Lower leg skin (tissue), 4 donors: Measurements from ENCODE around the gene CCDC188. TPM values are rescaled to one million over a fixed set of nuclear protein-coding genes. Genes with fewer than 3 reads are reported as not detected.

ENCODE experiments used
- DNase-seq, 2 donors: peaks; one replicate each; pipeline ENCODE4 v3.0.0-alpha.2; 2019; ENCODE audit warnings: low spot score in 2 of 2
- H3K4me3 ChIP-seq: fragments of 200-600 bp; sonication (generic); 2 replicates; pipeline ENCODE4 v1.5.1; 2017; ENCODE audit warnings: mild to moderate bottlenecking, low read depth; ENCODE audit not compliant: poor library complexity, severe bottlenecking
- CTCF ChIP-seq, 3 donors: fragments of 450-650 bp; IDR thresholded peaks; one replicate each; pipeline ENCODE4 v1.5.1; 2016; ENCODE audit warnings: antibody characterized with exemption in 3 of 3, mild to moderate bottlenecking in 3 of 3, moderate library complexity in 2 of 3
- POLR2A ChIP-seq, 2 donors: fragments of 450-650 bp; IDR thresholded peaks; one replicate each; pipeline ENCODE4 v1.6.1; 2016 to 2017; ENCODE audit warnings: antibody characterized with exemption in 2 of 2, mild to moderate bottlenecking in 1 of 2, moderate library complexity in 1 of 2
- WGBS, 2 donors: methylation state at CpG; one replicate each; pipeline ENCODE4 v1.1.5; 2018; 5-methylcytosine and 5-hydroxymethylcytosine counted together
- intact Hi-C: fragments of 100-400 bp; cut with DNase I; formaldehyde crosslinking; loops from one replicate; pipeline ENCODE4 v1.15.0; 2023; ENCODE audit warnings: low total_unique reads
- total RNA-seq, 4 donors: library from RNA; depleted of rRNA; stranded (reverse); fragments of >200 nt; gene quantifications; one replicate each; pipeline ENCODE4 v1.1.0, GENCODE V29; 2016

CCDC188 gene
- total RNA-seq, 4 donors from 2014 or later, result 0.16 to 2.1 (median 1.7) TPM; not detected in 1

GRCh38 chr22:20191803-20192202 is 40.9 kb upstream of the CCDC188 start:
- intact Hi-C loops, result no loop called here
- TF ChIP-seq CTCF (IDR thresholded peaks at IDR 0.05) (no peak), POLR2A (IDR thresholded peaks at IDR 0.05) (no peak)
- 71 to 76% methylated on average over 8 of the region's 8 CpGs for WGBS, 2 donors
- H3K4me3 ChIP-seq, result no peak overlapping the region
- no peak for DNase-seq

GRCh38 chr22:20191000-20191515 is 40.2 kb upstream of the CCDC188 start:
- no peak for DNase-seq
- WGBS, 2 donors, result 55 to 73% methylated on average over 10 of the region's 10 CpGs
- no peak overlapping the region for H3K4me3 ChIP-seq
- no peak for TF ChIP-seq CTCF (IDR thresholded peaks at IDR 0.05)
- no peak for TF ChIP-seq POLR2A (IDR thresholded peaks at IDR 0.05)
- intact Hi-C loops, result no loop called here

DNA sequence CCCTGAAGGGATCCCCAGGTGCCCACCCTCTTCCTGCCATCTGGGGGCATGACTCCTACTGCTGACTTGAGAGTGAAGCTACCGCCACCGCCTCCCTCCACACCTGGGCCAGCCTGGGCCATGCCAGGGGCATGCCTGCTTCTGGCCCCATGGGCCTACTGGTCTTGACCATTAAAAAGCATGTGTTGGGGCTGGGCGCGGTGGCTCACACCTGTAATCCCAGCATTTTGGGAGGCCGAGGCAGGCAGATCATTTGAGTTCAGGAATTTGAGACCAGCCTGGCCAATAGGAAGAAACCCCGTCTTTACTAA is 37.7 kb upstream of the CCDC188 start:
- TF ChIP-seq POLR2A (IDR thresholded peaks at IDR 0.05) (no peak), CTCF (IDR thresholded peaks at IDR 0.05) (no peak)
- intact Hi-C loops, result no loop called here
- H3K4me3 ChIP-seq, result no peak overlapping the region
- DNase-seq, result no peak
- 98 to 99% methylated on average over 6 of the region's 6 CpGs for WGBS, 2 donors

DNA sequence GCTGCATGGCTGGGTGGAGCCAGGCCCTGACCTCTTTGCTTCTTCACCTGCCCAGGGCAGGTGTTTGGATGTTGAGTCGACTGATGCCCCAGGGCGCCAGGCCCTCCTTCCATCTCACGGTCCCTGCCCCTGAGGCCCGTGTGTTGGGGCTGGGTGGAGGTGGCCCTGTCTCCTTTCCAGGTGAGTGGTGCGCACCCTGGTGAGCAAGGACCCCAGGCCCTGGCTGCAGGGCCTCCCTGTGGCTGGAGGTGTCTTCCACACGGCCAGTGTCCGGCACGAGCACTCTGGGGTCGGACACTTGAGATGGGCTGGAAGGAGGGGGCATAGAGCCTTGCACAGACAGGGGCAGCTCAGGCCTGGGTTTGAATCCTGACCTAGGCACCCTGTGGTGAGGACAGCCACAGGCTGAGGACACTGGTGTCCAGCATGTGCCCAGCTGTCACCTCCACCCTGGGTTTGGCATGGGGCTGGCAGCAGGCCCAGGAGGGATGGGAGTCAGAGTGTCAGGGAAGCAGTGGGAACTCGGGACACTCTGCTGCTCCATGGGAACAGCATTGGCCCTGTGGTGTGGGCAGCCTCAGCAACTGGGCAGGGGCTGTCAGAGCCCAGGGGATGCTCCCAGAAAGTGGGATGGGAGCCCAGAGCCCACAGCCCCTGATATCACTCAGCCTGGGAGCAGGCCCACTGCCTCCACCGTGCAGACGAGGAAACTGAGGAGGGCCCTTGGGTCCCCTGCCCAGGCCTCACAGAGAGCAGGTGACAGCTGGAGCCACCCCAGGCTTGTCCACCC is 37.1 kb upstream of the CCDC188 start:
- no peak for TF ChIP-seq POLR2A (IDR thresholded peaks at IDR 0.05)
- no peak for TF ChIP-seq CTCF (IDR thresholded peaks at IDR 0.05)
- no peak overlapping the region for H3K4me3 ChIP-seq
- 80 to 88% methylated on average over 6 to 11 of the region's 12 CpGs for WGBS, 2 donors
- no peak for DNase-seq
- intact Hi-C loops, result no loop called here

DNA sequence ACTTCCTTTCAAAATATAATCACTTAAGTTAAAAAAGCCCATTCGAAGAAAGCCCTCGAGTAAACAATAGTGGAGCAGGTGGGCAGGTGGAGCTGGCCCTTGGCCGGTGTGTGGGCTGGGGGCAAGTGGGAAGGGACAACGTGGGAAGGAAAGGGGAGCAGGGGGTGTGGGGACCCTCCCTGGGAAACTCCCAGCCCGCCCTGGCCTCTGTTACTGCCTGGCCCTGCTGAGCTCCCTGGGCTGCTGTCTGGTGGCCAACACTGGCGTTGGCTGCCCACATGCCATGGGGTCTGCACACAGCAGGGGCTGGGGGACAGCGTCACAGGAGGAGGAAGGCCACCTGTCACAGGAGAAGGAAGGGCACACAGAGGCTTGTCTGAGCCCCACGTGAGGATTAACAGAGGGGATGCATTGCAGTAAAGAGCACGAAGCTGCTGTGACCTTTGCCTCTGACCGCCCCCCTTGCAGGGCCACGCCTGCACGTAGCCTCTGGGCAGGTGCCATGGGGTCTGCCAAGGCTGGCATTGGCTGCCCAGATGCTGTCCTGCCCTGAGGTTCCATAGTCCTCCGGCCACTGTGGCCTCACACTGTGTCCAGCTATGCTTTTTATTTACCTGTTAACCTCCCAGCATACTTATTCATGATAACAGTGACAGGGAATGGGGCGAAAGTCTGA is 36.2 kb upstream of the CCDC188 start:
- intact Hi-C loops, result no loop called here
- WGBS, 2 donors, result 68 to 69% methylated on average over 14 of the region's 14 CpGs
- TF ChIP-seq POLR2A (IDR thresholded peaks at IDR 0.05) (no peak), CTCF (IDR thresholded peaks at IDR 0.05) (no peak)
- no peak for DNase-seq
- no peak overlapping the region for H3K4me3 ChIP-seq
